Body of pancreas (tissue), 4 donors: Measurements from ENCODE around the gene CCDC150. TPM values are rescaled to one million over a fixed set of nuclear protein-coding genes. Genes with fewer than 3 reads are reported as not detected.

Experiments
- ATAC-seq: fragments of 150-250 bp; one replicate; pipeline ENCODE4 v1.9.1; 2016
- DNase-seq, 4 donors: peaks; one replicate each; pipeline ENCODE4 v3.0.0-alpha.2; 2019
- H3K27ac ChIP-seq, 4 donors: fragments of 200-600 bp; sonication (generic); 1 replicate in 3 of 4; 2 replicates in 1 of 4; pipeline versions ENCODE4 v1.5.1 to v1.6.1; 2016 to 2019; ENCODE audit warnings: mild to moderate bottlenecking in 1 of 4, mixed read lengths in 1 of 4, moderate library complexity in 1 of 4
- H3K27me3 ChIP-seq, 2 donors: fragments of 200-600 bp; sonication (generic); one replicate each; pipeline ENCODE4 v1.6.0; 2016; ENCODE audit warnings: mild to moderate bottlenecking in 1 of 2
- H3K36me3 ChIP-seq, 2 donors: fragments of 200-600 bp; sonication (generic); replicated peaks in 1 of 2; 2 replicates each; pipeline ENCODE4 v1.5.1; 2016; ENCODE audit warnings: low read depth in 2 of 2; ENCODE audit not compliant: insufficient read depth in 1 of 2
- H3K4me1 ChIP-seq: fragments of 200-600 bp; sonication (generic); one replicate; pipeline ENCODE4 v1.6.0; 2016
- H3K4me3 ChIP-seq, 2 donors: fragments of 200-600 bp; sonication (generic); 1 replicate in 1 of 2; 2 replicates in 1 of 2; pipeline ENCODE4 v1.5.1; 2016 to 2019
- H3K9me3 ChIP-seq, 3 donors: fragments of 200-600 bp; sonication (generic); 1 replicate in 2 of 3; 2 replicates in 1 of 3; pipeline ENCODE4 v1.5.1; 2016
- POLR2A ChIP-seq, 3 donors: fragments of 450-650 bp; IDR thresholded peaks; one replicate each; pipeline ENCODE4 v1.6.1; 2016; ENCODE audit warnings: antibody characterized with exemption in 3 of 3, mild to moderate bottlenecking in 2 of 3
- WGBS, 2 donors: methylation state at CpG; one replicate each; pipeline ENCODE4 v1.1.5; 2017; 5-methylcytosine and 5-hydroxymethylcytosine counted together
- intact Hi-C: fragments of 100-400 bp; cut with DNase I; formaldehyde crosslinking; loops from one replicate; pipeline ENCODE4 v1.15.1; 2023
- total RNA-seq, 2 donors: library from RNA; depleted of rRNA; stranded (reverse); fragments of >200 nt; gene quantifications; one replicate each; pipeline ENCODE4 v1.1.0, GENCODE V29; 2016
- TF ChIP-seq, protein P1 (sequence below), 7 experiments: fragments of 450-650 bp in 4 of 7; fragments of 200-600 bp in 3 of 7; sonication (generic) in 3 of 7; IDR thresholded peaks; one replicate each; pipeline ENCODE4 v1.5.1; 2016 to 2019; ENCODE audit warnings: antibody characterized with exemption in 7 of 7

Gene CCDC150
- total RNA-seq = 1 to 10 TPM in 1 of 2 donors, not detected in 1; 2.6 TPM

DNA sequence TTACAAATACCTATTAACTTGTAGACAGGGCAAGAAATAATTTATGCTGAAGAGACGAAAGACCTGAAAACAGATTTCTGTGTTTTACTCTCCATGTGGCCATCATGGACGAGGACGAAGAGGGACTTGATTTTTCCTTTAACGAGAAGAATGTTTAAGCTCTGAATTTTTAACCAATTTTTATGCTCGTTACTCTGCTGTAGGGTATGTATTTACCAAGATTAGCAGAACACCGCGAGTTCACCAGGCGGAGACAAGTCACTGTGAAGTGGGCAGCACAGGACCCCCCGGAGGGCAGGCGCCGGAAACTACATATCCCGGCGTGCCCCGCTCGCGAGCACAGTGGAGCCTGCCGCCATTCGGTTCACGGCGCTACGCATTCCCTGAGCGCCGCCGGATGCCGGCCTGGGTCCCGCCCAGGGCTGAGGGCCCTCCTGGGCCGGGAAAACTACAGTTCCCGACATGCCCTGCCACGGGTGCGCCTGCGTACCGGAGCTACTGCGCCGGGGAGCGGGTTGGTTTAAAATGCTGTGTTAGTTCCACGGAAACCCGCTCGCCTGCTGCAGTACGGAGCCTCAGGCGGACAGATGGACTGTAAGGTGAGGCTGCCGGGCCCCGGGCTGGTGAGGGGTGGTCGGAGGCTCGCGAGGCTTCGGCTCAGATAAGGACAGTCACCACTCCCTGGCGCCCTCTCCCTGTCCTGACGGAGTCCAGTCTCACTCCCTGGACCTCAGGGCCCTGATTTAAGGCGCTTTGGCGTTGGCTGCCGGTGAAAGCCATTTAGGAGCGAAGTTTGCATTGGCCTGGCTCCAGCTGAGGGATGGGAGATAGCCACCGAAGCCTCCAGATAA, at the start of gene CCDC150:
Gene CCDC150 (plus strand): TSS at position 536 of the 851 bp plus-strand sequence. CDS start 52 bp downstream, at position 588.
- DNase-seq (peak; percentile 93 to 95 (median 94)), ATAC-seq (peak; percentile 100)
- Histone ChIP-seq H3K36me3 (no peaks in the 10 kb centered on the region), H3K9me3 (no peaks in the 10 kb centered on the region), H3K4me1 (peaks cover 6% of the 10 kb centered on the region), H3K27ac (peak within 1 kb of the TSS in 2 of 4 donors; percentile 9 to 26), H3K27me3 (no peaks in the 10 kb centered on the region), H3K4me3 (peak within 1 kb of the TSS; percentile 37 to 48)
- intact Hi-C loops = no loop called here
- 2 to 8% methylated on average over 19 to 53 of the region's 53 CpGs for WGBS, 2 donors
- TF ChIP-seq POLR2A (IDR thresholded peaks at IDR 0.05) = peak in 2 of 3 donors; percentile 20 to 32
- TF ChIP-seq, protein P1, sequence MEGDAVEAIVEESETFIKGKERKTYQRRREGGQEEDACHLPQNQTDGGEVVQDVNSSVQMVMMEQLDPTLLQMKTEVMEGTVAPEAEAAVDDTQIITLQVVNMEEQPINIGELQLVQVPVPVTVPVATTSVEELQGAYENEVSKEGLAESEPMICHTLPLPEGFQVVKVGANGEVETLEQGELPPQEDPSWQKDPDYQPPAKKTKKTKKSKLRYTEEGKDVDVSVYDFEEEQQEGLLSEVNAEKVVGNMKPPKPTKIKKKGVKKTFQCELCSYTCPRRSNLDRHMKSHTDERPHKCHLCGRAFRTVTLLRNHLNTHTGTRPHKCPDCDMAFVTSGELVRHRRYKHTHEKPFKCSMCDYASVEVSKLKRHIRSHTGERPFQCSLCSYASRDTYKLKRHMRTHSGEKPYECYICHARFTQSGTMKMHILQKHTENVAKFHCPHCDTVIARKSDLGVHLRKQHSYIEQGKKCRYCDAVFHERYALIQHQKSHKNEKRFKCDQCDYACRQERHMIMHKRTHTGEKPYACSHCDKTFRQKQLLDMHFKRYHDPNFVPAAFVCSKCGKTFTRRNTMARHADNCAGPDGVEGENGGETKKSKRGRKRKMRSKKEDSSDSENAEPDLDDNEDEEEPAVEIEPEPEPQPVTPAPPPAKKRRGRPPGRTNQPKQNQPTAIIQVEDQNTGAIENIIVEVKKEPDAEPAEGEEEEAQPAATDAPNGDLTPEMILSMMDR (IDR thresholded peaks at IDR 0.05) = peak in 4 of 7 experiments; percentile 5 to 25 (median 14)

DNA sequence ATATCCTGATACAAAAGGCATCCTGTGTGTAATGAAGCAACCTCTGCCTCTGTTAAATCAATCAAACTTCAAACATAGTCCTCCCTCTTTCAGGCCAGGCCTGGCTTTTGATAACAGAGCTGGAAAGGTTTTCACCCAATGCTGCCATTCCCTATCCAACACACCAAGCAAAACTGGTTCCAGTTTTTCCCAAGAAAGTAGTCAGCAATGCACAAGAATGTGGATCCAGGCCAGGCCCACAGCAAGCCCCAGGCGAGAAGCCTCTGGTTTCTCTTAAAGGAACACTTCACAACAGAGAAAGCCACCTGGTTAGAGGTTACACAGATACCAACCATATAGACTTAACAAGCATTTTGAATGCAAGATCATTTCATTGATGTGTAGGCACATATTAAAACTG, 49.2 kb upstream of the CCDC150 start:
- Histone ChIP-seq H3K4me3 (no peak overlapping the region), H3K9me3 (no peaks in the 10 kb centered on the region), H3K27me3 (no peaks in the 10 kb centered on the region), H3K4me1 (peaks cover 10% of the 10 kb centered on the region), H3K27ac (no peak overlapping the region), H3K36me3 (no peaks in the 10 kb centered on the region)
- 30 to 50% methylated on average over 1 of the region's 1 CpG for WGBS, 2 donors
- ATAC-seq (no peak), DNase-seq (no peak)
- TF ChIP-seq, protein P1 (IDR thresholded peaks at IDR 0.05) = no peak
- no peak for TF ChIP-seq POLR2A (IDR thresholded peaks at IDR 0.05)
- intact Hi-C loops = no loop called here

DNA sequence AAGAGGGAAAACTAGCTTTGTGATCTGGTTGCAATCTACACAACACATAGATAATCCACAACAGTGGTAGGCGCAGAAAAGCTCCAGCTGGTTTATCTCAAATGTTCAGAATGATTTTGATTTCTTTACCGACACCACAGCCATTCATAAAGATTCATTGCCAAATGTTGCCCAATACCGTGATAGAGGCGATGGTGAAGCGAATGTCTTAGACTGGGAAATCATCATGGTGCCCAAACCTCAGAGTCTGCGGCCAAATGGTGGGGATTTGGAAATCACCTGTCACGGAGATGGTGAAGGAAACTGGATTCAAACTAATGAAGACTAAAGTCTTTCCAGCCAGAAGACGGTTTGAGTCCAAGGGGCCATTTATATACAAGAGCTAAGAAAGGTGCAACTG, 48.5 kb upstream of the CCDC150 start:
- intact Hi-C loops = no loop called here
- no peak overlapping the region for H3K27ac ChIP-seq
- no peaks in the 10 kb centered on the region for H3K27me3 ChIP-seq
- TF ChIP-seq POLR2A (IDR thresholded peaks at IDR 0.05) = no peak
- TF ChIP-seq, protein P1 (IDR thresholded peaks at IDR 0.05) = no peak
- no peak overlapping the region for H3K4me3 ChIP-seq
- 86 to 90% methylated on average over 8 of the region's 8 CpGs for WGBS, 2 donors
- peaks cover 10% of the 10 kb centered on the region for H3K4me1 ChIP-seq
- DNase-seq (no peak), ATAC-seq (no peak)
- no peaks in the 10 kb centered on the region for H3K36me3 ChIP-seq
- no peaks in the 10 kb centered on the region for H3K9me3 ChIP-seq

DNA sequence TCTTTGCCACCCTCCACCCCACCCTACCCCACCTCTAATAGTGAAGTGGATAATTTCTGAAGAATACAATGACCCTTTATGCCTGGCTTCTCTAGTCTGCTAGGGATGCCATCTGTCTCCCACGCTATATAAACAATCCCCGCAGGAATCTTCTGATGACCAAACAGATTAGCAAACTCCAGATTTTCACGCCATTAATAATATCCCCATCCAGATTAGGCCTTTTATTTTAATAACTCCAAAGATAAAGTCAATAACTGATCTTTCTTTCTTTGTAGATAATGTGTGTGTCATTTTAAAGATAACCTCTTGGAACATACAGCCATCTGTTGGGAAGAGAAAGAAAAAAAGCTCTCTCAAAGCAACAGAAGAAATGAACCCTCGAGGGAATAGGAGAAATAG, 47.9 kb upstream of the CCDC150 start:
- H3K4me1 ChIP-seq = peaks cover 10% of the 10 kb centered on the region
- no peaks in the 10 kb centered on the region for H3K36me3 ChIP-seq
- no peak overlapping the region for H3K27ac ChIP-seq
- intact Hi-C loops = no loop called here
- ATAC-seq = no peak
- H3K27me3 ChIP-seq = no peaks in the 10 kb centered on the region
- no peak overlapping the region for H3K4me3 ChIP-seq
- 26 to 28% methylated on average over 4 of the region's 4 CpGs for WGBS, 2 donors
- TF ChIP-seq, protein P1 (IDR thresholded peaks at IDR 0.05) = no peak
- TF ChIP-seq POLR2A (IDR thresholded peaks at IDR 0.05) = no peak
- H3K9me3 ChIP-seq = no peaks in the 10 kb centered on the region
- no peak for DNase-seq
